GM12878 (cell line): ENCODE results near the gene EML5. TPM values are rescaled to one million over a fixed set of nuclear protein-coding genes. Genes with fewer than 3 reads are reported as not detected.

Experiments
- ATAC-seq: fragments of 200-7000 bp; cut with Tn5 transposase; 3 replicates; pipeline ENCODE4 v1.9.1; 2020; ENCODE audit warnings: mild to moderate bottlenecking, moderate library complexity
- BruUV-seq: library from RNA; stranded (reverse); fragments of 400-500 nt; replicated peaks from 2 replicates; lab custom pipeline; 2021; lab: Mats Ljungman, UMichigan
- CTCF ChIA-PET: fragments of 300-600 bp; sonication (Branson Sonifier 250); formaldehyde crosslinking; extraction: SDS; loops from one replicate; lab custom pipeline; 2021; ENCODE audit warnings: inconsistent platforms; lab: Yijun Ruan, JAX
- POLR2A ChIA-PET: fragments of 350-600 bp; formaldehyde crosslinking; extraction: SDS; loops from one replicate; lab custom pipeline; 2021; ENCODE audit warnings: inconsistent platforms; lab: Charles Lee
- RAD21 ChIA-PET: fragments of 300-600 bp; sonication (Branson Sonifier 250); formaldehyde crosslinking; loops from one replicate; lab custom pipeline; 2023; ENCODE audit warnings: antibody characterized with exemption; ENCODE audit not compliant: unreplicated experiment; lab: Charles Lee
- SMC1A ChIA-PET: fragments of 300-600 bp; sonication (Branson Sonifier 250); formaldehyde crosslinking; loops from one replicate; lab custom pipeline; 2023; ENCODE audit not compliant: unreplicated experiment, uncharacterized antibody; lab: Charles Lee
- DNase-seq: peaks from one replicate; pipeline ENCODE4 v3.0.0-alpha.2; 2011; ENCODE audit warnings: low read depth, low spot score
- FAIRE-seq: peaks from 3 replicates; lab custom pipeline; 2011; peaks lifted over from hg19 to GRCh38; lab: Jason Lieb, UNC
- H2AFZ ChIP-seq: 2 replicates; pipeline ENCODE4 v1.6.0; 2011; ENCODE audit warnings: low read depth, low read length, control low read depth; ENCODE audit not compliant: control insufficient read depth
- H3K27ac ChIP-seq: 2 replicates; pipeline ENCODE4 v1.5.1; 2011; ENCODE audit warnings: control low read depth; ENCODE audit not compliant: control insufficient read depth, insufficient read depth
- H3K27me3 ChIP-seq, 2 experiments: replicated peaks in 1 of 2; 2 replicates each; pipeline versions ENCODE4 v1.6.0 to v1.6.1; 2011; ENCODE audit warnings: low read length in 1 of 2; ENCODE audit not compliant: control insufficient read depth in 2 of 2, insufficient read depth in 2 of 2
- H3K36me3 ChIP-seq, 2 experiments: 2 replicates each; pipeline ENCODE4 v1.5.1; 2011; ENCODE audit warnings: low read length in 1 of 2; ENCODE audit not compliant: control insufficient read depth in 2 of 2, insufficient read depth in 2 of 2
- H3K4me1 ChIP-seq: 2 replicates; pipeline ENCODE4 v1.6.1; 2011; ENCODE audit warnings: mild to moderate bottlenecking, low read length, moderate library complexity, mixed read lengths; ENCODE audit not compliant: control insufficient read depth, insufficient read depth
- H3K4me2 ChIP-seq: 2 replicates; pipeline ENCODE4 v1.6.0; 2011; ENCODE audit warnings: control low read depth; ENCODE audit not compliant: control insufficient read depth, insufficient read depth
- H3K4me3 ChIP-seq: fragments of 200-600 bp; sonication (generic); 2 replicates; pipeline ENCODE4 v1.5.1; 2016
- H3K79me2 ChIP-seq: 2 replicates; pipeline ENCODE4 v1.6.0; 2011; ENCODE audit warnings: low read length; ENCODE audit not compliant: control insufficient read depth, insufficient read depth
- H3K9ac ChIP-seq: 2 replicates; pipeline ENCODE4 v1.8.0; 2011; ENCODE audit warnings: low read length, control low read depth, mixed read lengths; ENCODE audit not compliant: control insufficient read depth, insufficient read depth
- H3K9me3 ChIP-seq: replicated peaks from 3 replicates; pipeline ENCODE4 v1.5.1; 2011; ENCODE audit warnings: mild to moderate bottlenecking, low read length; ENCODE audit not compliant: control insufficient read depth, insufficient read depth
- H4K20me1 ChIP-seq: 2 replicates; pipeline ENCODE4 v1.6.0; 2011; ENCODE audit not compliant: control insufficient read depth, insufficient read depth
- CEBPB ChIP-seq, 2 experiments: fragments of 150-350 bp in 1 of 2; IDR thresholded peaks; 2 replicates each; pipeline ENCODE4 v1.6.1; 2012 to 2014; ENCODE audit warnings: low read depth in 2 of 2, low read length in 2 of 2, borderline replicate concordance in 1 of 2, inconsistent platforms in 1 of 2
- NFYB ChIP-seq: IDR thresholded peaks from 2 replicates; pipeline ENCODE4 v1.6.1; 2011; ENCODE audit warnings: low read depth, mild to moderate bottlenecking, low read length, improper control_type of control experiment, moderate library complexity; ENCODE audit not compliant: insufficient read depth
- NR2F1 ChIP-seq: fragments of 450-650 bp; conservative IDR thresholded peaks from 2 replicates; pipeline ENCODE4 v1.6.1; 2017; ENCODE audit warnings: mild to moderate bottlenecking
- PBX3 ChIP-seq: IDR thresholded peaks from 2 replicates; pipeline ENCODE4 v1.6.1; 2011; ENCODE audit warnings: mild to moderate bottlenecking, low read depth, low read length, moderate library complexity; ENCODE audit not compliant: insufficient replicate concordance
- RELA ChIP-seq: fragments of 450-650 bp; IDR thresholded peaks from 2 replicates; pipeline ENCODE4 v1.8.0; 2014; ENCODE audit warnings: borderline replicate concordance; ENCODE audit not compliant: partially characterized antibody
- SIN3A ChIP-seq: IDR thresholded peaks from 2 replicates; pipeline ENCODE4 v1.6.1; 2012; ENCODE audit warnings: low read depth, low read length, improper control_type of control experiment
- SPI1 ChIP-seq: IDR thresholded peaks from 2 replicates; pipeline ENCODE4 v1.6.1; 2011; ENCODE audit warnings: low read depth, mild to moderate bottlenecking, low read length, moderate library complexity, borderline replicate concordance; ENCODE audit not compliant: insufficient read depth
- SRF ChIP-seq, 2 experiments: IDR thresholded peaks; 2 replicates each; pipeline ENCODE4 v1.6.1; 2011; ENCODE audit warnings: low read depth in 2 of 2, low read length in 2 of 2, mild to moderate bottlenecking in 1 of 2, moderate library complexity in 1 of 2
- ZNF274 ChIP-seq: IDR thresholded peaks from one replicate; pipeline ENCODE4 v1.8.0; 2011; ENCODE audit not compliant: insufficient read length, insufficient read depth
- in situ Hi-C: fragments of 300-500 bp; cut with MboI; formaldehyde crosslinking; loops from 9 replicates; pipeline ENCODE4 v1.14.3; 2018; ENCODE audit warnings: mixed read lengths
- intact Hi-C: fragments of 100-400 bp; cut with micrococcal nuclease; formaldehyde crosslinking; loops from one replicate; pipeline ENCODE4 v1.14.2; 2022; ENCODE audit not compliant: unreplicated experiment
- polyA plus RNA-seq, 11 experiments: library from polyadenylated mRNA; depleted of rRNA in 4 of 11; unstranded in 6 of 11; stranded (reverse) in 5 of 11; fragments of >200 nt; fragmentation: Nextera tagmentation in 4 of 11; fragmentation: Illumina TruSeq in 1 of 11; extraction: Ambion mirVana in 4 of 11; extraction: Trizol in 1 of 11; gene quantifications; 1 replicate in 1 of 11; 2 replicates in 10 of 11; pipeline versions ENCODE4 v1.2.1 to v1.2.3, GENCODE V29; 2011 to 2016; ENCODE audit warnings: inconsistent platforms in 2 of 11, missing spikeins in 2 of 11, low read depth in 1 of 11
- total RNA-seq, 4 experiments: library from RNA; depleted of rRNA in 3 of 4; stranded (reverse); fragments of >200 nt in 3 of 4; fragmentation: Illumina TruSeq in 1 of 4; extraction: Trizol in 1 of 4; gene quantifications; 2 replicates each; pipeline versions ENCODE4 v1.2.1 to v1.2.3, GENCODE V29; 2013 to 2021

The EML5 gene
- total and polyA plus RNA-seq, 10 of the 15 experiments (the other 5 are each of a cell fraction or from before 2014, with no cell fraction given) = 0.08 to 0.35 (median 0.22) TPM; not detected in 1

GRCh38 chr14:88770736-88771135 lies 22.0 kb downstream of the EML5 start:
- Histone ChIP-seq H3K4me2 (no peak overlapping the region), H3K27me3 (no peaks in the 10 kb centered on the region), H3K79me2 (no peaks in the 10 kb centered on the region), H3K9me3 (no peaks in the 10 kb centered on the region; the same call in 2 of the 3 replicates), H3K9ac (no peak overlapping the region), H3K27ac (no peak overlapping the region), H3K4me3 (no peak overlapping the region), H2AFZ (no peak overlapping the region), H3K36me3 (no peaks in the 10 kb centered on the region), H3K4me1 (no peaks in the 10 kb centered on the region), H4K20me1 (no peaks in the 10 kb centered on the region)
- no TSS peak for BruUV-seq
- ATAC-seq = no peak
- ChIA-PET POLR2A (no interaction called here), RAD21 (no interaction called here), CTCF (no interaction called here), SMC1A (no interaction called here)
- intact Hi-C loops (no loop called here), in situ Hi-C loops (no loop called here)
- FAIRE-seq = no peak
- TF ChIP-seq SPI1 = no peak
- TF ChIP-seq SIN3A = no peak
- no peak for TF ChIP-seq ZNF274
- no peak for TF ChIP-seq SRF (IDR thresholded peaks at IDR 0.05; ENCODE audit: low read depth in 2 of 2, low read length in 2 of 2)
- no peak for TF ChIP-seq RELA
- TF ChIP-seq PBX3 = no peak
- TF ChIP-seq NFYB = no peak
- TF ChIP-seq CEBPB (IDR thresholded peaks at IDR 0.05; ENCODE audit: borderline replicate concordance in 1 of 2, low read depth in 2 of 2, low read length in 2 of 2) = no peak
- TF ChIP-seq NR2F1 = no peak
- DNase-seq = no peak
